H9 (cell line): ENCODE data around the gene KIF6. TPM values are rescaled to one million over a fixed set of nuclear protein-coding genes. Genes with fewer than 3 reads are reported as not detected.

ENCODE experiments used
- DNase-seq: peaks from one replicate; pipeline ENCODE4 v3.0.0-alpha.2; 2017
- H2AFZ ChIP-seq: one replicate; pipeline ENCODE4 v1.6.1; 2013; ENCODE audit warnings: mild to moderate bottlenecking, low read length, control low read depth, moderate library complexity
- H2AK5ac ChIP-seq: 2 replicates; pipeline ENCODE4 v1.6.1; 2013; ENCODE audit warnings: low read length, control low read depth, mixed read lengths; ENCODE audit not compliant: insufficient read length
- H2BK120ac ChIP-seq: one replicate; pipeline ENCODE4 v1.6.1; 2013; ENCODE audit warnings: low read depth, mild to moderate bottlenecking, low read length, control low read depth, inconsistent platforms; ENCODE audit not compliant: poor library complexity, severe bottlenecking
- H2BK12ac ChIP-seq: 2 replicates; pipeline ENCODE4 v1.6.1; 2013; ENCODE audit warnings: low read length, control low read depth, mixed read lengths, low read depth; ENCODE audit not compliant: insufficient read length
- H2BK15ac ChIP-seq: 2 replicates; pipeline ENCODE4 v1.6.1; 2013; ENCODE audit warnings: low read depth, low read length, control low read depth
- H2BK20ac ChIP-seq: one replicate; pipeline ENCODE4 v1.6.1; 2013; ENCODE audit warnings: low read depth, mild to moderate bottlenecking, low read length, control low read depth, inconsistent platforms; ENCODE audit not compliant: poor library complexity, severe bottlenecking
- H2BK5ac ChIP-seq: 2 replicates; pipeline ENCODE4 v1.6.1; 2013; ENCODE audit warnings: low read length, control low read depth, mixed read lengths; ENCODE audit not compliant: insufficient read length
- H3K14ac ChIP-seq: 2 replicates; pipeline ENCODE4 v1.6.1; 2013; ENCODE audit warnings: low read length, control low read depth; ENCODE audit not compliant: insufficient read depth
- H3K18ac ChIP-seq: 2 replicates; pipeline ENCODE4 v1.6.1; 2013; ENCODE audit warnings: low read depth, mild to moderate bottlenecking, mixed read lengths, low read length, control low read depth; ENCODE audit not compliant: insufficient read length
- H3K23ac ChIP-seq: 2 replicates; pipeline ENCODE4 v1.6.1; 2013; ENCODE audit warnings: low read length, control low read depth, mixed read lengths, low read depth; ENCODE audit not compliant: insufficient read length
- H3K23me2 ChIP-seq: 2 replicates; pipeline ENCODE4 v1.6.1; 2013; ENCODE audit warnings: low read depth, mild to moderate bottlenecking, mixed read lengths, low read length, control low read depth; ENCODE audit not compliant: insufficient read length, poor library complexity, severe bottlenecking
- H3K27ac ChIP-seq: 2 replicates; pipeline ENCODE4 v1.5.1; 2013; ENCODE audit warnings: low read length, control low read depth, mixed read lengths, low read depth; ENCODE audit not compliant: insufficient read length
- H3K27me3 ChIP-seq: 2 replicates; pipeline ENCODE4 v1.6.1; 2013; ENCODE audit warnings: low read length, control low read depth, inconsistent platforms; ENCODE audit not compliant: insufficient read depth
- H3K4ac ChIP-seq: 2 replicates; pipeline ENCODE4 v1.6.1; 2013; ENCODE audit warnings: low read depth, mild to moderate bottlenecking, control low read depth, inconsistent platforms, low read length, moderate library complexity
- H3K4me1 ChIP-seq: 2 replicates; pipeline ENCODE4 v1.6.1; 2013; ENCODE audit warnings: low read length, control low read depth, inconsistent platforms; ENCODE audit not compliant: insufficient read depth
- H3K4me2 ChIP-seq: 2 replicates; pipeline ENCODE4 v1.6.1; 2013; ENCODE audit warnings: low read length, control low read depth, mixed read lengths; ENCODE audit not compliant: insufficient read length, insufficient read depth
- H3K56ac ChIP-seq: 2 replicates; pipeline ENCODE4 v1.6.1; 2013; ENCODE audit warnings: low read depth, mild to moderate bottlenecking, mixed read lengths, low read length, control low read depth; ENCODE audit not compliant: insufficient read length
- H3K79me1 ChIP-seq: 2 replicates; pipeline ENCODE4 v1.6.1; 2013; ENCODE audit warnings: low read depth, mild to moderate bottlenecking, moderate library complexity, low read length, control low read depth, inconsistent platforms; ENCODE audit not compliant: insufficient read depth, poor library complexity, severe bottlenecking
- H3K79me2 ChIP-seq: 2 replicates; pipeline ENCODE4 v1.6.1; 2013; ENCODE audit warnings: low read length, control low read depth, inconsistent platforms; ENCODE audit not compliant: insufficient read depth
- H3K9ac ChIP-seq: 2 replicates; pipeline ENCODE4 v1.6.1; 2013; ENCODE audit warnings: low read length, control low read depth, mixed read lengths; ENCODE audit not compliant: insufficient read length; ENCODE audit errors: extremely low read depth
- H3K9me3 ChIP-seq: one replicate; pipeline ENCODE4 v1.6.1; 2013; ENCODE audit warnings: low read depth, low read length, inconsistent platforms; ENCODE audit not compliant: control insufficient read depth
- H3T11ph ChIP-seq: one replicate; pipeline ENCODE4 v1.6.1; 2013; ENCODE audit warnings: mild to moderate bottlenecking, low read length, control low read depth, inconsistent platforms
- H4K20me1 ChIP-seq: one replicate; pipeline ENCODE4 v1.6.1; 2013; ENCODE audit not compliant: control insufficient read depth, insufficient read length, insufficient read depth
- H4K5ac ChIP-seq: 2 replicates; pipeline ENCODE4 v1.6.1; 2013; ENCODE audit warnings: low read depth, mild to moderate bottlenecking, mixed read lengths, low read length, control low read depth; ENCODE audit not compliant: insufficient read length
- H4K8ac ChIP-seq: replicated peaks from 2 replicates; pipeline ENCODE4 v1.6.1; 2013; ENCODE audit warnings: low read length, control low read depth, mixed read lengths, low read depth; ENCODE audit not compliant: insufficient read length
- H4K91ac ChIP-seq: 2 replicates; pipeline ENCODE4 v1.6.1; 2013; ENCODE audit warnings: low read depth, mild to moderate bottlenecking, moderate library complexity, mixed read lengths, low read length, control low read depth; ENCODE audit not compliant: insufficient read length
- H3K27ac Mint-ChIP-seq, 3 experiments: 2 replicates in 2 of 3; 3 replicates in 1 of 3; pipeline ENCODE4 v1.8.0; 2020 to 2021; ENCODE audit warnings: mixed read lengths in 3 of 3, mild to moderate bottlenecking in 1 of 3, moderate library complexity in 1 of 3
- H3K27me3 Mint-ChIP-seq: 2 replicates; pipeline ENCODE4 v1.8.0; 2021; ENCODE audit warnings: low read depth, mild to moderate bottlenecking, moderate library complexity, mixed read lengths
- H3K36me3 Mint-ChIP-seq, 3 experiments: 2 replicates in 2 of 3; 3 replicates in 1 of 3; pipeline ENCODE4 v1.8.0; 2020 to 2021; ENCODE audit warnings: low read depth in 3 of 3, mixed read lengths in 3 of 3; ENCODE audit not compliant: insufficient read depth in 1 of 3
- H3K4me1 Mint-ChIP-seq, 2 experiments: 2 replicates each; pipeline ENCODE4 v1.8.0; 2020; ENCODE audit warnings: mixed read lengths in 2 of 2
- H3K4me3 Mint-ChIP-seq, 2 experiments: 2 replicates in 1 of 2; 3 replicates in 1 of 2; pipeline ENCODE4 v1.8.0; 2020 to 2021; ENCODE audit warnings: mild to moderate bottlenecking in 2 of 2, mixed read lengths in 2 of 2, moderate library complexity in 1 of 2
- H3K9me3 Mint-ChIP-seq, 2 experiments: 2 replicates in 1 of 2; 3 replicates in 1 of 2; pipeline ENCODE4 v1.8.0; 2020; ENCODE audit warnings: mild to moderate bottlenecking in 2 of 2, mixed read lengths in 2 of 2, moderate library complexity in 1 of 2
- WGBS: extraction: QIAGEN DNeasy Blood & Tissue Kit; methylation state at CpG from one replicate; pipeline ENCODE4 v1.1.7; 2013; ENCODE audit warnings: missing lambda C conversion rate, low lambda C conversion rate, mixed read lengths; ENCODE audit not compliant: insufficient read length; ENCODE audit errors: extremely low coverage; 5-methylcytosine and 5-hydroxymethylcytosine counted together
- total RNA-seq: library from RNA; stranded (reverse); gene quantifications from 2 replicates; pipeline ENCODE4 v1.2.1, GENCODE V29; 2021
- TF ChIP-seq, protein P1 (sequence below): fragments of 200-600 bp; sonication (generic); conservative IDR thresholded peaks from 3 replicates; pipeline ENCODE4 v1.8.0; 2021; ENCODE audit warnings: antibody characterized with exemption, mild to moderate bottlenecking

The KIF6 gene
- total RNA-seq, 1 experiment from 2014 or later, result 0.63 TPM

DNA sequence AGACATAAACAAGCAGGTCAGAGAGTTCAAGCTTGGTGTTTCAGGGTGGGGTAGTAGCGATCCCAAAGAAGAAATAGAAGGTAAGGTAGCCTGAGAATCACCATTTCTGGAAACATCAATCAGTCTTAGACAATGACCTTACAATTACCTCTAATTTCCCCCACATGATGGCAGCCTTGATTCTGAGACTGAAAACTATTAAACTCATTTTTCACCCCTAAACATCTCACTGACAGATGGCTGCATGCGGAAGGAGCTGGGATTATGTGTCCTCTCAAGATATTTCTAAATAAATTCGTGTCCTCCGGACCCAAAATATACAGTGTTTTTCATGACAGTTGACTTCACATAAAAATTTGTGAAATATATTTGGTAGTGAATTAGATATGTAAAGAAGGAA is 61.0 kb downstream of the KIF6 start:
- Histone ChIP-seq H4K8ac (no peak overlapping the region), H3K56ac (no peak overlapping the region), H2BK20ac (no peak overlapping the region), H2BK15ac (no peak overlapping the region), H4K91ac (no peak overlapping the region), H3K27ac (no peak overlapping the region), H2BK120ac (no peak overlapping the region), H2BK12ac (no peak overlapping the region), H3T11ph (no peak overlapping the region), H3K14ac (no peak overlapping the region), H2AFZ (no peak overlapping the region), H3K79me1 (no peaks in the 10 kb centered on the region), H3K23me2 (no peaks in the 10 kb centered on the region), H3K9ac (no peak overlapping the region), H3K4me2 (no peak overlapping the region), H3K27me3 (no peaks in the 10 kb centered on the region), H2AK5ac (no peak overlapping the region), H3K9me3 (no peaks in the 10 kb centered on the region), H4K5ac (no peak overlapping the region), H2BK5ac (no peak overlapping the region), H4K20me1 (no peaks in the 10 kb centered on the region), H3K4me1 (no peaks in the 10 kb centered on the region), H3K4ac (no peak overlapping the region), H3K23ac (no peak overlapping the region), H3K79me2 (no peaks in the 10 kb centered on the region), H3K18ac (no peak overlapping the region)
- WGBS, result no CpG with 5 or more reads among the region's 4 CpGs
- TF ChIP-seq, protein P1, sequence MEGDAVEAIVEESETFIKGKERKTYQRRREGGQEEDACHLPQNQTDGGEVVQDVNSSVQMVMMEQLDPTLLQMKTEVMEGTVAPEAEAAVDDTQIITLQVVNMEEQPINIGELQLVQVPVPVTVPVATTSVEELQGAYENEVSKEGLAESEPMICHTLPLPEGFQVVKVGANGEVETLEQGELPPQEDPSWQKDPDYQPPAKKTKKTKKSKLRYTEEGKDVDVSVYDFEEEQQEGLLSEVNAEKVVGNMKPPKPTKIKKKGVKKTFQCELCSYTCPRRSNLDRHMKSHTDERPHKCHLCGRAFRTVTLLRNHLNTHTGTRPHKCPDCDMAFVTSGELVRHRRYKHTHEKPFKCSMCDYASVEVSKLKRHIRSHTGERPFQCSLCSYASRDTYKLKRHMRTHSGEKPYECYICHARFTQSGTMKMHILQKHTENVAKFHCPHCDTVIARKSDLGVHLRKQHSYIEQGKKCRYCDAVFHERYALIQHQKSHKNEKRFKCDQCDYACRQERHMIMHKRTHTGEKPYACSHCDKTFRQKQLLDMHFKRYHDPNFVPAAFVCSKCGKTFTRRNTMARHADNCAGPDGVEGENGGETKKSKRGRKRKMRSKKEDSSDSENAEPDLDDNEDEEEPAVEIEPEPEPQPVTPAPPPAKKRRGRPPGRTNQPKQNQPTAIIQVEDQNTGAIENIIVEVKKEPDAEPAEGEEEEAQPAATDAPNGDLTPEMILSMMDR, result no peak
- no peaks in the 10 kb centered on the region for H3K27me3 Mint-ChIP-seq
- H3K4me3 Mint-ChIP-seq, result no peak overlapping the region
- peaks cover 11 to 14% of the 10 kb centered on the region in 2 experiments for H3K4me1 Mint-ChIP-seq
- no peak for DNase-seq
- H3K9me3 Mint-ChIP-seq, result no peaks in the 10 kb centered on the region
- H3K27ac Mint-ChIP-seq, result no peak overlapping the region
- no peaks in the 10 kb centered on the region for H3K36me3 Mint-ChIP-seq
